Measurements from ENCODE around the gene TCP11L2.

TCP11L2 gene

DNA sequence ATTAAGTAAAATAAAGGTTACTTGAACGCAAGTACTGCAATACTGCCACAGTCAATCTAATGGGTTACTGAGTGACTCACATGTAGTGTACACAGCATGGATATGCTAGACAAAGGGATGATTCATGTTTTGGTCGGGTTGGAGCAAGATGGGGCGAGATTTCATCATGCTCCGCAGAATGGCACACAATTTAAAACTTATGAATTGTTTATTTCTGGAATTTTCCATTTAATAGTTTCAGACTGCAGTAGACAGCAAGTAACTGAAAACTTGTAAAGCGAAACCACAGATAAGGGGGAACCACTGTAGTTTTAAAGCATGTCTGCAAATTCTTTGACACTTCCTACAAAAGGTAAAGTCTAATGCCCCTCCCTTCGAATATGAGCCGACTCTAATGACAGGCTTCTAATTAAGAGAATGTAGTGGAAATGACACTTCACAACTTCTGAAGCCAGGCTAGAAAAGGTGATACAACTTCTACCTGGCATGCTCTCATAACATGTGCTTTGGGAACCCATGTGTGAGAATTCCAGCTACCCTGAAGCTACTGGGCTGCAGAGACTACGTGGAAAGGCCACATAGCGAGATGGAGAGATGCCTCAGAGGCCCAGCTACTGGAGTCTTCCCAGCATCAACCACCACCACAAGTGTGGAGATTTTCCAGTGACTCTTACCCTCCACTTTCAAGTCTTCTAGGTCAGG is 13.9 kb upstream of the TCP11L2 start:
- TF ChIP-seq, protein P1, sequence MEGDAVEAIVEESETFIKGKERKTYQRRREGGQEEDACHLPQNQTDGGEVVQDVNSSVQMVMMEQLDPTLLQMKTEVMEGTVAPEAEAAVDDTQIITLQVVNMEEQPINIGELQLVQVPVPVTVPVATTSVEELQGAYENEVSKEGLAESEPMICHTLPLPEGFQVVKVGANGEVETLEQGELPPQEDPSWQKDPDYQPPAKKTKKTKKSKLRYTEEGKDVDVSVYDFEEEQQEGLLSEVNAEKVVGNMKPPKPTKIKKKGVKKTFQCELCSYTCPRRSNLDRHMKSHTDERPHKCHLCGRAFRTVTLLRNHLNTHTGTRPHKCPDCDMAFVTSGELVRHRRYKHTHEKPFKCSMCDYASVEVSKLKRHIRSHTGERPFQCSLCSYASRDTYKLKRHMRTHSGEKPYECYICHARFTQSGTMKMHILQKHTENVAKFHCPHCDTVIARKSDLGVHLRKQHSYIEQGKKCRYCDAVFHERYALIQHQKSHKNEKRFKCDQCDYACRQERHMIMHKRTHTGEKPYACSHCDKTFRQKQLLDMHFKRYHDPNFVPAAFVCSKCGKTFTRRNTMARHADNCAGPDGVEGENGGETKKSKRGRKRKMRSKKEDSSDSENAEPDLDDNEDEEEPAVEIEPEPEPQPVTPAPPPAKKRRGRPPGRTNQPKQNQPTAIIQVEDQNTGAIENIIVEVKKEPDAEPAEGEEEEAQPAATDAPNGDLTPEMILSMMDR (conservative IDR thresholded peaks at IDR 0.05; ENCODE audit: control insufficient read depth, insufficient read depth, low read depth, low read length): no peak
- DNase-seq (ENCODE audit: low read depth): peak; percentile 94

DNA sequence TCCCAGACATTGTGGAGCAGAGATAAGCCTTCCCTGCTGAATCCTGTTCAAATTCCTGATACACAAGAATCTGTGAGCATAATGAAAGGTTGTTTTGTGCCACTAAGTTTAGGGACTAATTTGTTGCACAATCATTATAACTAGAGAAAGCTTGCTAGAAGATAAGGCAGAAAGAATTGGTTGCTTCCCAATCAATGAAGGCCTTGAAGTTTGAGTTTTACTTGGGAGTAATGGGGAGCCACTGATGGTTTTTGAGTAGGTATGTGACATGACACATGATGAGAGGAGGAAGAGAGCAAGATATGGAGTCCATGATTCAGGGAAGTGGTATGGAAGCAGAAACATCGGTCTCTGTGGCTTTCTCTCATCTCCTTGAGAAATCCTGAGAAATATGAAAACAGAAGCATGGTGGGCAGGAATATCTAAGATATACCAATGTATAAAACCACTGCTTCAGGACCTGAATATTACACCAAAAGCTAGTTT is 13.3 kb upstream of the TCP11L2 start:
- no peak overlapping the region for H3K4me3 ChIP-seq (ENCODE audit: control insufficient read depth, low read depth, low read length)
- TF ChIP-seq, protein P1 (conservative IDR thresholded peaks at IDR 0.05; ENCODE audit: control insufficient read depth, insufficient read depth, low read depth, low read length): no peak
- DNase-seq (ENCODE audit: low read depth): no peak

More for the DNA sequence above, 13.9 kb upstream of the TCP11L2 start:
- no peak overlapping the region for H3K4me3 ChIP-seq (ENCODE audit: control insufficient read depth, low read depth, low read length)

DNA sequence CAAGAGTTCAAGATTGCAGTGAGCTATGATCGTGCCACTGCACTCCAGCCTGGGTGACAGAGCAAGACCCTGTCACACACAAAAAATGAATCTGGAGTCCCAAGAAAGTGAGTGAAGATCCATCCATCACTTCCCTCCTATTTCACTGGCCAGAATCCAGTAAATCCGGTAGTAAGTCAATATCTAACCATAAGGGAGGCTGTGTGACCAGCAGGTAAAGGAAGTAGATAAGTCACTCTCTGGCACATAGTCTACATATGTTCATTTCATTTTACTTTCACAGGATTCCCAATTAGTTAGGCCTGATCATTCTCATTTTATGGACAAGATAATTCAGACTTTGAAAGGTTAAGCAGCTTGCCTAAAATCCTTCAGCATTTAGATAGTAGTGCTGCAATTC is 11.9 kb upstream of the TCP11L2 start:
- TF ChIP-seq, protein P1 (conservative IDR thresholded peaks at IDR 0.05; ENCODE audit: control insufficient read depth, insufficient read depth, low read depth, low read length): no peak
- DNase-seq (ENCODE audit: low read depth): no peak

DNA sequence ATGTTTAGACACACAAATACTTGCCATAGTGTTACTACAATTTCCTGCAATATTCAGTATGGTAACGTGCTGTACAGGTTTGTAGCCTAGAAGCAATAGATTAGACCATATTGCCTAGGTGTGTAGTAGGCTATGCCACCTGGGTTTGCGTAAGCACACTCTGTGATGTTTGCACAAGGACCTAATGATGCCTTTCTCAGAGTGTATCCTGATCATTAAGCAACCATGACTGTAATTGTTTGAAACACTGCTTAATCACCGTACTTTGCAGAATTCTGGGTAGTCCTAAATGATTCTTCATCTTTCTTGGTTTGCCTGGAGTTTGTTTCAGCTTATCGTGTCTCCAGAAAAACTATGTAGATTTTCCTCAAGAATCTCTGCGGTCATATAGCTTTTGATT is 11.2 kb upstream of the TCP11L2 start:
- H3K4me3 ChIP-seq (ENCODE audit: control insufficient read depth, low read depth, low read length): no peak overlapping the region
- no peak for DNase-seq (ENCODE audit: low read depth)
- TF ChIP-seq, protein P1 (conservative IDR thresholded peaks at IDR 0.05; ENCODE audit: control insufficient read depth, insufficient read depth, low read depth, low read length): no peak

More for the DNA sequence above, 11.9 kb upstream of the TCP11L2 start:
- H3K4me3 ChIP-seq (ENCODE audit: control insufficient read depth, low read depth, low read length): no peak overlapping the region

DNA sequence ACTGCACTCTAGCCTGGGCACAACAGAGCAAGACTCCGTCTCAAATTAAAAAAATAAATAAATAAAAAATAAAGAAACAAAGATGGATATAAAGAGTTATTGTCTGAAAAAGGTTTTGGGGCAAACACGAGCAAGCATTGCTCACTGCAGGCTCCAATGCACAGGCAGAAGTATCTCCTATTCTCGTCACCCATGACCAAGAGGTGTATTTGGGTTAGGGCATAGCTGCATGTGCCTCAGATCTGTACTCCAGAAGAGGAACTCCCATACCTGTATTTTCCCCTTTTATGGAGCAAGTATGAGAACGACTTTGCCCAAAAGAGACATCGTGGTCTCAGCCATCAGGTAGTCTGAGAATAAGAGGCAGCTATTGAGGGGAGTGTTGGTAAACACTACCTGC is 10.2 kb upstream of the TCP11L2 start:
- DNase-seq (ENCODE audit: low read depth): no peak
- no peak overlapping the region for H3K4me3 ChIP-seq (ENCODE audit: control insufficient read depth, low read depth, low read length)
- TF ChIP-seq, protein P1 (conservative IDR thresholded peaks at IDR 0.05; ENCODE audit: control insufficient read depth, insufficient read depth, low read depth, low read length): no peak

DNA sequence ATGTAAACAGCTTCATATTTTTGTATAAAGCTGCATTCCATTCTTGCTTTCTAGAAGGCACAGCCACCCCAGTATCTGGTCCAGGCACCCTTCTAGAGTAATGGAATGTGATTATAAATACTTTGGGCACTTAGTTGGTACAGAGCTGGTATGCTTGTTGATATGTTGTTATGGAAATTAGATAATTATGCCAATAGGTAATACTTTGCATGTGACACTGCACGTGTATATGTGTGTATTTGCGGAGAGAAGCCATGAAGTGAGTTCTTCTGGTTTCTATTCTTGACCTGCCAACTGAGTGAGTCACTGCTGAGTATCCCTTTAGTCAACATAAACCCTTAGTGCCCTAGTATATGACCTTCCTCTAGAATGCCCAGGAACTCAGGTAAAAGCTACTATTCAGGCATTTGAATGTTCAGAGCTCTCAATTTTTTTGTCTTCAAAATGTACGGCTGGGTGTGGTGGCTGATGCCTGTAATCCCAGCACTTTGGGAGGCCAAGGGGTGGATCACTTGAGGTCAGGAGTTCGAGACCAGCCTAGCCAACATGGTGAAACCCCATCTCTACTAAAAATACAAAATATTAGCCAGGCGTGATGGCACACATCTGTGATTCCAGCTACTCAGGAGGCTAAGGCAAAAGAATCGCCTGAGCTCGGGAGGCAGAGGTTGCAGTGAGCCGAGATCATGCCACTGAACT is 6.2 kb upstream of the TCP11L2 start:
- DNase-seq (ENCODE audit: low read depth): peak; percentile 75
- no peak overlapping the region for H3K4me3 ChIP-seq (ENCODE audit: control insufficient read depth, low read depth, low read length)
- TF ChIP-seq, protein P1 (conservative IDR thresholded peaks at IDR 0.05; ENCODE audit: control insufficient read depth, insufficient read depth, low read depth, low read length): no peak
